Right forelimb (tissue), 1 donor: ENCODE results near the gene KNG1.

ENCODE experiments used
- DNase-seq: peaks from one replicate; pipeline ENCODE4 v3.0.0-alpha.2; 2018

Gene KNG1

DNA sequence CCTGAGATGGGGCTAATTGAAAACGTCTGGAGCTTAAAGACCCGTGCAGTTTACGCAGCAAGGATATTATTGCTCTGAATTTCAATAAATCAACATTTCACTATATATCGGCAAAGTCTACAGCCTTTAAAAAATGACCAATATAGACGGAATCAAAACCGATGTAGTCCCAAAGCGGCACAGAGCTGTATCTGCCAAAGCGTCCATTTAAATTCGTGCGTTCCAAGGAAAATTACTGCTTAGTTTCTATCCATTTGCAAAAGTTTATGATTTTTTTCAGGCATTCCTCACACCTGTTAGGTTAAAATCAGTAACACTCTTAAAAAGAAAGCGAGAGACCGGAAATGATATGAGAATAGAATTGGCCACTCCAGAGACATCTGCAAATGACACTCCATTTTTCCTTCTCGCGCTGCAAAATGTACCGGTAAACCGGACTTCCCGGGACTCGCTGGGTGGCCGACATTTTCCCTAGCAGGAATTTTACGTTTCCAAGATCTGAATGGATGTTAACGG is 65.4 kb downstream of the KNG1 start:
- DNase-seq: no peak

DNA sequence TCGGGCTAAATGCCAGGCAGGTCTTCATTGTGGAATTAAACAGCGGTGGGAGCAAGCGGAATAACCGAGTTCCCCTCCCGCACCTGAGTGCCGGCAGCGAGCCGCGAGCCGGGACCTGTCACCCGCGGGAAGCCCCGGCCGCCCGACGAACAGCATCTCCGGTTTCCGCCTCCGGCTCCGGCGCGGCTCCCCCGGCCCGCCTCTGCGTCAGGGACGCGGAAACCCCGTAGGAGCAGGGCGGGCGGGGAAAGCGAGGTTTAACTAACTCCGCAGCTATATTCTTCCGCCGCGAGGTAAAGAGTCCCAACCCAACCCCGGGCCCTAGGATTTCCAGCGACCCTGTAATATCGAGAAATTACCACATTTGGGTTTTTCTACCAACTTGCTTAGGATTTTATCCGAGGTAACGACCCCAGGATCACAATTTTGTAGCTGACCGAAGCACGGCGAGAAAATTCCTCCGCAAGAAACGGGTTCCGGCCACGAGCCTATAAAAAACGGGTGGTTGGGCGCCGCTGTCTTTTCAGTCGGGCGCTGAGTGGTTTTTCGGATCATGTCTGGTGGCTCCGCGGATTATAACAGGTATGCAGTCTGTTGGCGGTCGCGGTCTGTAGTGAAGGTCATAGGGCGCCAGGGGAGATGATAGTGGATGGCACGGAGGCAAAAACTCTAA is 66.0 kb downstream of the KNG1 start, which contains the start of gene EIF4A2:
Gene EIF4A2 (plus strand): TSS at position 520 of the 673 bp plus-strand sequence. CDS start 34 bp downstream, at position 554.
- DNase-seq: peak; percentile 94

- peak; percentile 89 for DNase-seq
Measured at GRCh38 chr3:186783731-186784515, 66.8 kb downstream of the KNG1 start.

GRCh38 chr3:186784820-186785494 is 67.8 kb downstream of the KNG1 start:
- no peak for DNase-seq

DNA sequence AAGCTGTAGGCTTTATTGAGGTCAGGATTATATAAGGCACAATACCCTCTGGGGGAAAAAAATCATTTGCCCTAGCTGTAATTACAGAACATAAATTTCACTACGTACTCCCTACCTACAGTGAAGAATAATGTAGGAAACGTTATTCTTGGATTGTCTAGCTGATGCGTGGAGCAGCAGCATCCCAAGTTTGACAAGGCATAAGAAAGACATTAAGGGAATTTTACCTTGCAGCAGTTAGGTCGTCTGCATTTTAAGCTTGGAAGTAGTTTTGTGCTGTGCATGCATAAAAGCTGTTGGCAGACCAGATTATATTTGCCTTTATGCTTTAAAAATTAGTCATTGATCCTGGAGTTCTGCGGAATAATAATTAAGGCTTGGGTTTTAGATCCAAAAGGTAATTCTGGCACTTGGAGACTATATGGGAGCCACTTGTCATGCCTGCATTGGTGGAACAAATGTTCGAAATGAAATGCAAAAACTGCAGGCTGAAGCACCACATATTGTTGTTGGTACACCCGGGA is 68.4 kb downstream of the KNG1 start:
- no peak for DNase-seq

DNA sequence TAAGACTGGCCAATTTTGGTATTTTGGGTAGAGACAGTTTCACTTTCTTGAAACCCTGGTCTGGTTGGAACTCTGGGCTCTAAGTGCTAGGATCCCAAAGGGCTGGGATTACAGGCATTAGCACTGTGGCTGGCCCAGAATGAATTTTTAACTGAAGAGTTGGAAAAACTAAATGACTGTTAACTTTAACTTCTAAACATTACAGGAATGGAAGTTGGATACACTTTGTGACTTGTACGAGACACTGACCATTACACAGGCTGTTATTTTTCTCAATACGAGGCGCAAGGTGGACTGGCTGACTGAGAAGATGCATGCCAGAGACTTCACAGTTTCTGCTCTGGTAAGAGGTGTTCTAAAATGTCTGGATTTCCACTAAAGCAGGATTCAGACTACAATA is 69.8 kb downstream of the KNG1 start:
- no peak for DNase-seq

DNA sequence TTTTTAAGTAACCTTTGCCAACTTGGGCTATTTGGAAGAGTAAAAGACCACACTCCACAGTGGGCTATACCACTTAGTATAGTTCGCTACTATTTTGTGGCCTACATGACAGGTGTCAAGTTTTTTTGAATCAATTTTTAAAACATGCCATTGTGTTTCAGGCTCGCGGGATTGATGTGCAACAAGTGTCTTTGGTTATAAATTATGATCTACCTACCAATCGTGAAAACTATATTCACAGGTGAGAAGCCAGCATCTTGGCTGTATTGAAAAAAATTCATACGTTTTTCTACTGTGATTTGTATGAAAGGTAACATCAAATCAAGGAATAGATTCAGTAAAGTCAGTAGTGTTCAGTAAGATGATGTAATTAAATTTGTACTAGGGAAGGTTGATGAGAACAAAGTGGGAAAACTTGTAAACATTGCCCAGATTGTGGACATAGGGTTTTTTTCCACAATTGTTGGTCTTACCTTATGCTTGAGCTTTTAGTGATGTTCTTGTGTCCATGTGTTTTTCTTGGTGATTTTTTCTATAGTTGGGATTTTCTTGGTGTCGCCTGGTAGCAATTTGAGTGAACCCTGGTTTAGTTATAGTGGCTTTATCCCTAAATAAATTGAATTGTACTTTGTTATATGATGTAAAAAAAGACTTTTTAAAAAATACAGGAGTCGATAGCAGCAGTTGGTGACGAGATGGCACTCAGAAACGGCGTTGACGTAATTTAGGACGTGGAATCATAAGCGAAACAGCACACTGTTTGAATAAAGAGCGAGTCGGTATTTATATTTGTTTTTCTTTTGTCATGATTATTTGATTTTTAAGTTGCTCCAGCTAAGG is 70.7 kb downstream of the KNG1 start:
- no peak for DNase-seq

DNA sequence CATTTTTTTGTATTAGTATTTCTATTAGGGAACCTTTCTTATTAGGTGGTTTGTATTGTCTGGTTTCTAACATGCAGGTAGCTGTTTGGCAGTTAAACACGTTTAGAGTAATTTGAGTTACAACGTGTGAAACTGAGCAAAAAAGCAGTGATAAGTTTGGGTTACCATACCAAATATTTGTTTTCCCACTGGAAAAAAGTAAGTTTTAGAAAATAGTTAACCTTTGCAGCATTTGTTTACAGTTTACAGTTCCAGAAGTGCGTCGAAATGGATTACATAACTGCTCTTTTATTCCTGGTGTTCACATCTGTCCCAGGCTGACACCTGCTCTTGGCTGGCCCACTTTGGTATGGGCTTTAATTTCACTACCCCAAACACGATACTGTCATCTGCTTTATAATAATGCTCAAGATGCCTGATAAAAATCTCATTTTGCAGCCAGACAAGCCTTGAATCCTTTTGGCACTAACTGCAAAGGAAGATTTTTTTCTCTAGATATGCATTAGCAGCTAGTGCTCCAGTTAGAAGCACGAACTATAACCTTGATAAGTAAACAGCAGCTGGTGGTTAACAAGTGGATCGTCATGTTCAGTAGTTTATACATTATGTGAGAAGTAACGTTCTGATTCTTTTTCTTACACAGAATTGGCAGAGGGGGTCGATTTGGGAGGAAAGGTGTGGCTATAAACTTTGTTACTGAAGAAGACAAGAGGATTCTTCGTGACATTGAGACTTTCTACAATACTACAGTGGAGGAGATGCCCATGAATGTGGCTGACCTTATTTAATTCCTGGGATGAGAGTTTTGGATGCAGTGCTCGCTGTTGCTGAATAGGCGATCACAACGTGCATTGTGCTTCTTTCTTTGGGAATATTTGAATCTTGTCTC is 71.6 kb downstream of the KNG1 start:
- DNase-seq: no peak

DNA sequence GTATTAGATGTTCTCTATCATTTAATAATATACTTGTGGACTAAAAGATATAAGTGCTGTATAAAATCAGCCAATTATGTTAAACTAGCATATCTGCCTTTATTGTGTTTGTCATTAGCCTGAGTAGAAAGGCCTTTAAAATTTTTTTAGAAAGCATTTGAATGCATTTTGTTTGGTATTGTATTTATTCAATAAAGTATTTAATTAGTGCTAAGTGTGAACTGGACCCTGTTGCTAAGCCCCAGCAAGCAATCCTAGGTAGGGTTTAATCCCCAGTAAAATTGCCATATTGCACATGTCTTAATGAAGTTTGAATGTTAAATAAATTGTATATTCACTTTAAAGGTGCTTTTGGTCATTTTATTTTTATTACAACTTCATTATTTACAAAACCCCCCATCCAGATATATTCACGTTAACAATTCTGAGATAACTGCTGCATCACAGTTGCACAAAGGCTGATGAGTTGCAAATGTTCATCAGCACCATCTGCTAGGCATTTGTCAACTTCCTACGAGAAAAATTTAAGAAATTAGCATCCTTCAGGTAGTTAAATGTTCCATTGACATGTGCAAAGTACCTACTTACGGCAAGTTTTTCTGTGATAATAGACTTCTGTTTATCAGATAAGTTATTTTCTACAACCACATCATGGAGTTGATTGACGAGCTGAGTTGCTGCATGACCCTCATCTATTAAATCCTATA is 72.5 kb downstream of the KNG1 start:
- DNase-seq: no peak

GRCh38 chr3:186790261-186790981 is 73.3 kb downstream of the KNG1 start:
- DNase-seq: no peak
